Memory B cell (primary cell): ENCODE data around the gene ZNF175.
A peak's percentile ranks its signal among the peaks of the same experiment; 100 is the strongest.

Experiments
- ATAC-seq: fragments of 150-1000 bp; cut with Tn5 transposase; 2 replicates; pipeline ENCODE4 v1.10.0; 2021; ENCODE audit warnings: low read depth, mild to moderate bottlenecking, moderate library complexity
- DNase-seq, 2 donors: peaks; one replicate each; pipeline ENCODE4 v3.0.0; 2022; ENCODE audit warnings: low spot score in 2 of 2
- H3K27ac Mint-ChIP-seq: one replicate; pipeline ENCODE4 v1.8.0; 2022; ENCODE audit warnings: mild to moderate bottlenecking, moderate library complexity, mixed read lengths
- H3K27me3 Mint-ChIP-seq: one replicate; pipeline ENCODE4 v1.8.0; 2022; ENCODE audit warnings: mixed read lengths
- H3K36me3 Mint-ChIP-seq: one replicate; pipeline ENCODE4 v1.8.0; 2022; ENCODE audit warnings: mild to moderate bottlenecking, mixed read lengths
- H3K4me1 Mint-ChIP-seq: one replicate; pipeline ENCODE4 v1.8.0; 2022; ENCODE audit warnings: mixed read lengths
- H3K4me3 Mint-ChIP-seq: one replicate; pipeline ENCODE4 v1.8.0; 2022; ENCODE audit warnings: mild to moderate bottlenecking, moderate library complexity, mixed read lengths
- H3K9me3 Mint-ChIP-seq: one replicate; pipeline ENCODE4 v1.8.0; 2022; ENCODE audit warnings: mixed read lengths

ZNF175 gene

DNA sequence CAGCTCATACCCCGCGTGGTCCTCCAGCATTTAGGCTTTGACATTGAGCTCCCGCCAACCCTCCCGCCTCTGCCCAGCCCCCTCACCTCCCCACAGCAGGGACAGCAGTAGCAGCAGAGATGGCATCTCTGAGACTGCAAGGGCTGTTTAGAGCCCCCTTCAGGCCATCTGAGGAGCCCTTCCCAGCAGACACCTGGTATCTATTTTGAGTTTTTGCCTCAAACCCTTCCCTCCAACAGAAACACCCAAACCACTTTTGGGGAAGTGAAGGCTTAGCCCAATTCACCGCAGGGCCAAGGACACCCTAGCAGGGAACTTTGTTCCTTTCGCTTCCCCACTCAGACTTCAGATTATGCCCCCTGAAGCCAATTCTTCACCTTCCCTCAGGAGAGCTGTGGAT lies 6.3 kb upstream of the ZNF175 start:
- H3K27ac Mint-ChIP-seq: no peak overlapping the region
- H3K4me3 Mint-ChIP-seq: peak overlapping the region; percentile 5
- no peaks in the 10 kb centered on the region for H3K27me3 Mint-ChIP-seq
- peaks cover 5% of the 10 kb centered on the region for H3K36me3 Mint-ChIP-seq
- H3K9me3 Mint-ChIP-seq: no peaks in the 10 kb centered on the region
- DNase-seq: no peak
- peaks cover 35% of the 10 kb centered on the region for H3K4me1 Mint-ChIP-seq
- ATAC-seq: peak; percentile 90

DNA sequence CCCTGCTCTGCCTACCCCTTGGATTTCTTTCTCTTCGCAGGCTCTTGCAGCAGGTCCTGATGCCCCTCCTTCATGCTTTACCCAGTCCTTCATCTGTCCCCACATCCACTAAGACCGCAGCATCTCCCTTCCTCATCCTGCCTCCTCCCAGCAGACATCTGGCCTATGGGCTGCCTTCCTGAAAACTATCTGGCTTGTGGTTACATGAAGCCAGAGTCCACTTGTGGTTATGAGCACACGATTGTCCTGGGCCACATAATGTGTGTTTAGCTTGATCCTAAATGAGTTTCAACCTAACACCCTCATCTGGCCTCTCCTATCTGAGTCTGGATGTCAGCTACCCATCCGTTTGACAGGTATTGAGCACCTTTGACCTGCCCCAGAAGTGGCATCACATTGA lies 5.5 kb upstream of the ZNF175 start:
- no peak for ATAC-seq
- Mint-ChIP-seq H3K4me1 (peaks cover 37% of the 10 kb centered on the region), H3K27me3 (no peaks in the 10 kb centered on the region)

DNA sequence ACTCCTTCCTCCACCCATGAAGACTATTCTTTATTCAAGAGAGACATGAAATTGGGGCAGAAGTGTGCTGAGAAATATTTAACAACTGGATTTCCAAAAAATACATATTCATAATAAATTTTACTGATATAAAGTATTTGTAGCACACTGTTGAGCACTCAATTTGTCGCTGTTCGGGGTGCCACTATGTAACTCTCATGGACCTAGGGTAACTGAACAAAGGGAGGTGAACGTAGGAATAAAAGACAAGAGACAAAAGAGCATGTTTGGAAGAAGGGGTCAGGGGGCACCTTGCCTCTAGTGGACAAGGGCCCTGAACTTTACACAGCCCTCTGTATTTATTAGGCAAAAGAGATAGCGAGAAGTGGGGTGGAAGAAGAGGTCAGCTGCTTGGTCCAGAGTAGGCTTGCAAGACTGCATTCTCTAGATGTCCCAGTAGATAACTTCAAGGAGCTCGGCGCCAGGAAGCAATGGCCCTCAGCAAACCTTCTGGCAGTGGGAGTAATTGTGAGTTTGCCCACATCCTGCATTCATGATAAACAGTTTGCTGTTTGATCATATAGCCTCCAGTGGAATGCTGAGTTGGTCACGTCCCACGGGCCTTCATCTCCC lies 4.5 kb upstream of the ZNF175 start:
- no peak for DNase-seq
- no peak overlapping the region for H3K27ac Mint-ChIP-seq
- ATAC-seq: no peak
- H3K27me3 Mint-ChIP-seq: no peaks in the 10 kb centered on the region
- H3K4me3 Mint-ChIP-seq: no peak overlapping the region
- H3K4me1 Mint-ChIP-seq: peaks cover 39% of the 10 kb centered on the region
- H3K36me3 Mint-ChIP-seq: peaks cover 2% of the 10 kb centered on the region
- H3K9me3 Mint-ChIP-seq: no peaks in the 10 kb centered on the region

More for the DNA sequence above, 5.5 kb upstream of the ZNF175 start:
- peaks cover 5% of the 10 kb centered on the region for H3K36me3 Mint-ChIP-seq
- peak overlapping the region; percentile 16 for H3K4me3 Mint-ChIP-seq
- H3K9me3 Mint-ChIP-seq: no peaks in the 10 kb centered on the region
- no peak for DNase-seq
- H3K27ac Mint-ChIP-seq: peak overlapping the region; percentile 40

DNA sequence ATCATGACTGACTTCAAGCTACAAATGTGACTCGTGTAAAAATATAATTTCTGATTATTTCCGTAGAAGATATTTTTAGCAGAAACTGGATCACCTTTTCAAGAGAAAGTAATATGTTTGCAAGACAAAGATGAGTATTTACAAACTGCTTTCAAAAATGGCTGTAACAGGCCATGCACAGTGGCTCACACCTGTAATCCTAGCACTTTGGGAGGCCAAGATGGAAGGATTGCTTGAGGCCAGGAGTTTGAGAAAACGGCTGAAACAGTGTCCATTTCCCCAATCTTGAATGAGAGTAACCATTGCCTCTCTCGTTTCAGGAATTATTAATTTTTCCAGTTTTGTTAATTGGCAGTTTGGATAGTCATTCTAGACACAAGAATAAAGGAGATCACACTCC lies 3.5 kb upstream of the ZNF175 start:
- Mint-ChIP-seq H3K27ac (no peak overlapping the region), H3K4me1 (peaks cover 47% of the 10 kb centered on the region), H3K4me3 (no peak overlapping the region), H3K36me3 (peaks cover under 1% of the 10 kb centered on the region), H3K9me3 (no peaks in the 10 kb centered on the region), H3K27me3 (no peaks in the 10 kb centered on the region)
- DNase-seq: no peak
- ATAC-seq: no peak

DNA sequence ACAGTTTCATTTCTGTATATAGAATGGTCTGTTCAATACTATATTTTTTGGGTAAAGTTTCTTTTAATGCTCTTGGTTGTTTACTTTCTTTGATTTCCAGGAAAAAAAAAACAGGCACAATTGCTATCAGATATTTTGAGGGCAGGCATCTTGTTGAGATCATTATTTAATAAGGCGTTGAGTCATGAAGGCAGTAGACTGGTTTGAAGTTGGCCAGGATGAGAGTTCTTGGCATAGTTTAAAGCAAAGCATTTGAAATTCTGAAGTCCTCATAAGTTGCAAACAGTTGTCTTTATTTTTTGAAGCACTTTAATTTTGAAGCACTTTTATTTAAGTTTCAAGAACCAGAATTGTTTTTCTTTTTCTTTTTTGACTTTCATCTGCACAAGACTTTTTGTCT lies 2.6 kb upstream of the ZNF175 start:
- Mint-ChIP-seq H3K4me3 (no peak overlapping the region), H3K9me3 (no peaks in the 10 kb centered on the region), H3K27me3 (no peaks in the 10 kb centered on the region), H3K27ac (no peak overlapping the region), H3K4me1 (peaks cover 47% of the 10 kb centered on the region), H3K36me3 (no peaks in the 10 kb centered on the region)
- DNase-seq: no peak
- no peak for ATAC-seq

DNA sequence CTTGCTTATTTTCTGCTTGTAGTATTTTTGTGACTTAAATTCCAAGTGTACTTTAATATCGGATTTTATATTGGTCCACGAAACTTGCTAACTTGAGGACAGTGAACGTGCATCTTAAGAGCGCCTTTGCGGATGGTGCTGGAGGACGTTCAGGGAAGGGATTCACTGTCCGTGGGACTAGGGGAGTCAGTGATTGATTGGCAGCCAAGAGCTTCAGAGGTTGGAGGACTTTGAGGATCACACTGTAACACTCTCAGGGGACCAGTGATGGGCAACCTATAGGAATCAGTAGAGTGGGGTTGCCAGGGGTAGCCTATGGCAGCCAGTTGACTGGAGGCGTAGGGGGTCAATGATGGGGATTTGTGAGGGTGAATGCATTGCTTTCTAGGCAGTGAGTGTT lies 516 bp downstream of the ZNF175 start:
- Mint-ChIP-seq H3K27ac (peak overlapping the region; percentile 90), H3K4me1 (peaks cover 22% of the 10 kb centered on the region), H3K36me3 (peaks cover 5% of the 10 kb centered on the region), H3K27me3 (no peaks in the 10 kb centered on the region), H3K4me3 (peak overlapping the region; percentile 100), H3K9me3 (no peaks in the 10 kb centered on the region)
- DNase-seq (no peak), ATAC-seq (no peak)

DNA sequence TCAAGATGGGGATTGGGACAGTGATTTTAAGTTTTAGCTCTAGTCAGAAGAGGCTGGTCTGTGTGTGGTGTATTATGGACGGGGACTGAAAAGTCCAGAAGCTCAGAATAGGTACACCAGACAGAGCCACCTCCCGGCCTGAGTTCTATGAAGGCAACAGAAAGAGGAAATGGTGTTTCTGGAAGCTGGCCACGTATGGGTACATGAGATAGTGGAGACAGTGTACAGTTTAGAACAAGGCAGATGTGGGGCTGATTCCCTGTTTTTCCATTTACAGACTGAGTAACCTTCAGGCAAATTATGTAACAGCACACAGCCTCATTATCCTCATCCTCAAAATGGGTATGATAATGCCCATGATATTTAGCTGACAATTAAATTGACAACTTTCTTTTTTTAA lies 1.3 kb downstream of the ZNF175 start:
- DNase-seq: no peak
- peak; percentile 66 for ATAC-seq
- H3K4me1 Mint-ChIP-seq: peaks cover 24% of the 10 kb centered on the region
- peak overlapping the region; percentile 23 for H3K27ac Mint-ChIP-seq
- H3K27me3 Mint-ChIP-seq: no peaks in the 10 kb centered on the region
- peaks cover 11% of the 10 kb centered on the region for H3K36me3 Mint-ChIP-seq
- H3K9me3 Mint-ChIP-seq: no peaks in the 10 kb centered on the region
- peak overlapping the region; percentile 100 for H3K4me3 Mint-ChIP-seq

DNA sequence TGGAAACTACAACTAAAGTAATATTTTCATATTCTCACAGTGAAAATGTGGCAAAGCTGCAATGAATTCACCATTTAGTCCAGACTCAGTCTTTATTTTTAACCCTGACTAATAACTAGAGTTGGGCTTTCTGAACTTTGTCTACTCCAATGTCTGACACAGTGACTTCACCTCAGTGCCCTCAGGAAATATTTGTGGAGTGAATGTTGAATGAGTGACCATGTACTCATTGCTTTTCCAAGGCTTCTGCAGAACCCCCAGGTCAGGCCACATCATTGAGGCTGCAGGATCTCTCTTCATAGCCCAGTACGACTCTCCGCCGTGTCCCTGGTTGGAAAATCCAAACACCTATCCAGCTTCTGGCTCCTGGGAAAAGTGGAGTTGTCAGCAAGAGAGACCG lies 1.8 kb downstream of the ZNF175 start:
- H3K36me3 Mint-ChIP-seq: peaks cover 13% of the 10 kb centered on the region
- H3K4me1 Mint-ChIP-seq: peaks cover 23% of the 10 kb centered on the region
- H3K27ac Mint-ChIP-seq: no peak overlapping the region
- no peak overlapping the region for H3K4me3 Mint-ChIP-seq
- ATAC-seq (no peak), DNase-seq (no peak)
- H3K27me3 Mint-ChIP-seq: no peaks in the 10 kb centered on the region
- H3K9me3 Mint-ChIP-seq: no peaks in the 10 kb centered on the region

DNA sequence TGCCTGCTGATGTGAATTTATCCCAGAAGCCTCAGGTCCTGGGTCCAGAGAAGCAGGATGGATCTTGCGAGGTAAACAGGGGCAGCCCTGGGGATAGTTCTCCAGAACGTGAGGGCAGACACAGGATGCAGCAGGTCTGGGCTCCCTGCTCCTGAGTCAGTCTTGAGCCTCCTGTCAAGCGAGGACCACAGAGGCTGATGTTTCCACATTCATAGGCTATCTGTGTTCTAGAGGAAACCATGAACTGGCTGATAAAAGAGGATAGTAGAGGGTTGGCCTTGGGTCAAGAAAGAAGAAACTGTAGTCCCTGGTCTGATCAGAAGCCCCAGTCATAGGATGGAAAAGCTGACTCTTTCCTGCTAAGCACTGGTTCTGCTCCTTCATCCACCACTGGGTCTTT lies 2.2 kb downstream of the ZNF175 start:
- peaks cover 22% of the 10 kb centered on the region for H3K4me1 Mint-ChIP-seq
- no peak for DNase-seq
- no peak overlapping the region for H3K27ac Mint-ChIP-seq
- no peaks in the 10 kb centered on the region for H3K9me3 Mint-ChIP-seq
- no peak for ATAC-seq
- H3K27me3 Mint-ChIP-seq: no peaks in the 10 kb centered on the region
- no peak overlapping the region for H3K4me3 Mint-ChIP-seq
- H3K36me3 Mint-ChIP-seq: peaks cover 14% of the 10 kb centered on the region

DNA sequence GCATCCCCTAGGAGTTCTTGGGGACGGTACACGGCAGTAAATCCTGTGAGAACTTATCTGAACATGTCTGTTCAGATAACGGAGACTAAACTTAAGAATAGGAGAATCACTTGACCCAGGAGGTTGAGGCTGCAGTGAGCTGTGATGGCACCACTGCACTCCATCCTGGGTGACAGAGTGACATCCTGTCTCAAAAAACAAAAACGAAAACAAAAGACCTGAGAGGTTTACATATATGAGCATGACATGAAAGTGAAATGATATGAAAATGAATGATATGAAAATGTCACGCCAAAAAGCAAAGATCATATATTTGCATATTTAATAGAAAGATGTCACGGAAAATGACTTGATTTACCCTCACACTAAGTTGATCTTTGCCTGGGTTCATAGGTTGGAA lies 5.8 kb downstream of the ZNF175 start:
- peaks cover 30% of the 10 kb centered on the region for H3K36me3 Mint-ChIP-seq
- peak overlapping the region; percentile 52 for H3K27ac Mint-ChIP-seq
- peaks cover 15% of the 10 kb centered on the region for H3K4me1 Mint-ChIP-seq
- H3K27me3 Mint-ChIP-seq: no peaks in the 10 kb centered on the region
- H3K4me3 Mint-ChIP-seq: no peak overlapping the region
- H3K9me3 Mint-ChIP-seq: no peaks in the 10 kb centered on the region
- no peak for DNase-seq
- no peak for ATAC-seq

DNA sequence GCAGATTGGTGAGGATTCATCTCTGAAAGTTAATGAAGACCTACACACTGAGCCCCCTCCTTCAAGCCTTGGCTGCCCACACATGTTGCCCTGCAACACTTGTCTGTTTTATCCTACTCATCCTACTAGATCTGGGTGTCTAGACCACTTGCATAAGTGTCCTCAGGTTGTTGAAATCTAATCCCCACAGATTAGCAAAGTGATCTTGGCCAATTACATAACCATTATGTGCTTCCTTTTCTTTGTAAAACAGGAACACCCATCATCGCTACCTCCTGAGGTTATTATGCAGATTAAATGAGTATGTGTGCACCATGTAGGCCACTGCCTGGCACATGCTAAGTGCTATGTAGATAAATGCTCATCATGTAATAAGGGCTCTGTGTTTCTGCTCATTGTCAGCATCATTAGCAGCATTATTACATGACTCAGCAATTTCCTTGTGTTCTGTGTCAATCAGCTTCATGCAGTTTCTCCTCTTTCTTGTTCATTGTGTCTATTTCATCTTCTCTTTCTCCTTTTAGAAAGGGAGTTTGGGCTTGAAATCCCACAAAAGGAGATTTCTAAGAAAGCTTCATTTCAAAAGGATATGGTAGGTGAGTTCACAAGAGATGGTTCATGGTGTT lies 15.1 kb downstream of the ZNF175 start:
- no peak for DNase-seq
- Mint-ChIP-seq H3K4me3 (no peak overlapping the region), H3K36me3 (peaks cover 57% of the 10 kb centered on the region), H3K27me3 (no peaks in the 10 kb centered on the region), H3K9me3 (peaks cover 9% of the 10 kb centered on the region), H3K27ac (no peak overlapping the region), H3K4me1 (peaks cover 3% of the 10 kb centered on the region)
- ATAC-seq: no peak

DNA sequence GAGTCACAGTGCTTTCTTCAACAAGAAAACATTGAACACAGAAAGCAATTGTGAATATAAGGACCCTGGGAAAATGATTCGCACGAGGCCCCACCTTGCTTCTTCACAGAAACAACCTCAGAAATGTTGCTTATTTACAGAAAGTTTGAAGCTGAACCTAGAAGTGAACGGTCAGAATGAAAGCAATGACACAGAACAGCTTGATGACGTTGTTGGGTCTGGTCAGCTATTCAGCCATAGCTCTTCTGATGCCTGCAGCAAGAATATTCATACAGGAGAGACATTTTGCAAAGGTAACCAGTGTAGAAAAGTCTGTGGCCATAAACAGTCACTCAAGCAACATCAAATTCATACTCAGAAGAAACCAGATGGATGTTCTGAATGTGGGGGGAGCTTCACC lies 15.7 kb downstream of the ZNF175 start:
- ATAC-seq: no peak
- H3K27ac Mint-ChIP-seq: no peak overlapping the region
- H3K4me3 Mint-ChIP-seq: no peak overlapping the region
- peaks cover 3% of the 10 kb centered on the region for H3K4me1 Mint-ChIP-seq
- H3K36me3 Mint-ChIP-seq: peaks cover 52% of the 10 kb centered on the region
- DNase-seq: no peak
- peaks cover 9% of the 10 kb centered on the region for H3K9me3 Mint-ChIP-seq
- H3K27me3 Mint-ChIP-seq: no peaks in the 10 kb centered on the region

DNA sequence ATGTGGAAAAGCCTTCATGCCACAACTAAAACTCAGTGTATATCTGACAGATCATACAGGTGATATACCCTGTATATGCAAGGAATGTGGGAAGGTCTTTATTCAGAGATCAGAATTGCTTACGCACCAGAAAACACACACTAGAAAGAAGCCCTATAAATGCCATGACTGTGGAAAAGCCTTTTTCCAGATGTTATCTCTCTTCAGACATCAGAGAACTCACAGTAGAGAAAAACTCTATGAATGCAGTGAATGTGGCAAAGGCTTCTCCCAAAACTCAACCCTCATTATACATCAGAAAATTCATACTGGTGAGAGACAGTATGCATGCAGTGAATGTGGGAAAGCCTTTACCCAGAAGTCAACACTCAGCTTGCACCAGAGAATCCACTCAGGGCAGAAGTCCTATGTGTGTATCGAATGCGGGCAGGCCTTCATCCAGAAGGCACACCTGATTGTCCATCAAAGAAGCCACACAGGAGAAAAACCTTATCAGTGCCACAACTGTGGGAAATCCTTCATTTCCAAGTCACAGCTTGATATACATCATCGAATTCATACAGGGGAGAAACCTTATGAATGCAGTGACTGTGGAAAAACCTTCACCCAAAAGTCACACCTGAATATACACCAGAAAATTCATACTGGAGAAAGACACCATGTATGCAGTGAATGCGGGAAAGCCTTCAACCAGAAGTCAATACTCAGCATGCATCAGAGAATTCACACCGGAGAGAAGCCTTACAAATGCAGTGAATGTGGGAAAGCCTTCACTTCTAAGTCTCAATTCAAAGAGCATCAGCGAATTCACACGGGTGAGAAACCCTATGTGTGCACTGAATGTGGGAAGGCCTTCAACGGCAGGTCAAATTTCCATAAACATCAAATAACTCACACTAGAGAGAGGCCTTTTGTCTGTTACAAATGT lies 16.4 kb downstream of the ZNF175 start:
- Mint-ChIP-seq H3K27me3 (no peaks in the 10 kb centered on the region), H3K9me3 (peaks cover 9% of the 10 kb centered on the region), H3K4me3 (no peak overlapping the region), H3K36me3 (peaks cover 47% of the 10 kb centered on the region), H3K27ac (no peak overlapping the region), H3K4me1 (peaks cover 6% of the 10 kb centered on the region)
- DNase-seq (no peak), ATAC-seq (no peak)

DNA sequence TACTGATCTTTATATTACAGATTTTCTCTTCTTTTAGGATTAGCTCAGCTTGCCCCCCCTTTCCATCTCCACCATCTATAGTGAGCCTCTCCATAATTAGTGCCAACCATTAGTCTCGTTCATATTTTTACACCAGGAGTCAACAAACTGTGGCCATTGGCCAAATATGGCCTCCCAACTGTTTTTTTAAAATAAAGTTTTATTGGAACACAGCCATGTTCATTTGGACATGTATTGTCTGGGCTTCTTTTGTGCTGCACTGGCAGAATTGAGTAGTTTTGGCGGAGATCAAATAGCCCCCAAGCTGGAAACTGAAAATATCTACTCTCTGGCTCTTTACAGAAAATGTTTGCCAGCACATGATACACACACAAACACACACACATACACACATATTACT lies 18.4 kb downstream of the ZNF175 start:
- Mint-ChIP-seq H3K27me3 (no peaks in the 10 kb centered on the region), H3K9me3 (peaks cover 9% of the 10 kb centered on the region), H3K27ac (no peak overlapping the region), H3K36me3 (peaks cover 33% of the 10 kb centered on the region), H3K4me1 (peaks cover 19% of the 10 kb centered on the region), H3K4me3 (no peak overlapping the region)
- DNase-seq (no peak), ATAC-seq (no peak)
